SU-DHL-6 (cell line): Measurements from ENCODE around the gene GPX4.

Experiments
- H2AFZ ChIP-seq: fragments of 200-600 bp; sonication (generic); 2 replicates; pipeline ENCODE4 v1.6.1; 2014; ENCODE audit warnings: low read depth, mild to moderate bottlenecking, moderate library complexity, mixed read lengths, antibody characterized with exemption, low read length; ENCODE audit not compliant: severe bottlenecking
- H3F3A ChIP-seq: fragments of 200-600 bp; shearing (Covaris generic); 2 replicates; pipeline ENCODE4 v1.6.0; 2016; ENCODE audit warnings: antibody characterized with exemption, mild to moderate bottlenecking; ENCODE audit not compliant: insufficient read depth
- H3K27ac ChIP-seq: fragments of 200-600 bp; sonication (generic); 2 replicates; pipeline ENCODE4 v1.5.1; 2016; ENCODE audit warnings: low read depth, mild to moderate bottlenecking, low read length, moderate library complexity, mixed read lengths
- H3K27me3 ChIP-seq: fragments of 200-600 bp; sonication (generic), shearing (Covaris generic); 2 replicates; pipeline ENCODE4 v1.6.0; 2014; ENCODE audit warnings: mild to moderate bottlenecking, low read length
- H3K36me3 ChIP-seq: fragments of 200-600 bp; sonication (generic); 2 replicates; pipeline ENCODE4 v1.6.1; 2014; ENCODE audit warnings: mild to moderate bottlenecking, low read length, mixed read lengths
- H3K4me2 ChIP-seq: fragments of 300-600, 200-600 bp; shearing (Covaris generic), sonication (generic); 2 replicates; pipeline ENCODE4 v1.6.0; 2014; ENCODE audit warnings: low read length, low read depth, mild to moderate bottlenecking; ENCODE audit not compliant: poor library complexity, severe bottlenecking
- H3K4me3 ChIP-seq: fragments of 200-600 bp; sonication (generic); 2 replicates; pipeline ENCODE4 v1.5.1; 2014; ENCODE audit warnings: antibody characterized with exemption, low read length, mild to moderate bottlenecking, mixed read lengths; ENCODE audit not compliant: insufficient read depth, poor library complexity, severe bottlenecking
- H3K79me2 ChIP-seq: fragments of 200-600 bp; sonication (generic); 2 replicates; pipeline ENCODE4 v1.6.1; 2014; ENCODE audit warnings: mild to moderate bottlenecking, low read length, moderate library complexity; ENCODE audit not compliant: insufficient read depth
- H3K9ac ChIP-seq: fragments of 200-600 bp; sonication (generic); 2 replicates; pipeline ENCODE4 v1.7.0; 2014; ENCODE audit warnings: mild to moderate bottlenecking, low read length
- H3K9me2 ChIP-seq: fragments of 200-600 bp; sonication (generic); replicated peaks from 2 replicates; pipeline ENCODE4 v1.6.1; 2014; ENCODE audit warnings: low read length; ENCODE audit not compliant: insufficient read depth
- H3K9me3 ChIP-seq: fragments of 200-600 bp; sonication (generic); 2 replicates; pipeline ENCODE4 v1.6.1; 2014; ENCODE audit warnings: low read length, mixed read lengths; ENCODE audit not compliant: insufficient read depth
- H4K20me1 ChIP-seq: fragments of 200-600 bp; sonication (generic); 2 replicates; pipeline ENCODE4 v1.6.1; 2014; ENCODE audit warnings: low read depth, mild to moderate bottlenecking, antibody characterized with exemption, low read length, moderate library complexity, mixed read lengths
- EZH2phosphoT487 ChIP-seq: fragments of 200-600 bp; sonication (generic), shearing (Covaris generic); conservative IDR thresholded peaks from 2 replicates; pipeline ENCODE4 v1.6.1; 2018; ENCODE audit warnings: mild to moderate bottlenecking, antibody characterized with exemption, low read length, moderate library complexity, mixed read lengths
- TF ChIP-seq, protein P1 (sequence below): fragments of 200-600 bp; sonication (generic); IDR thresholded peaks from one replicate; pipeline ENCODE4 v1.5.1; 2017; ENCODE audit warnings: antibody characterized with exemption, mild to moderate bottlenecking, low read length, moderate library complexity; ENCODE audit not compliant: insufficient read depth, poor library complexity, severe bottlenecking

Gene GPX4

DNA sequence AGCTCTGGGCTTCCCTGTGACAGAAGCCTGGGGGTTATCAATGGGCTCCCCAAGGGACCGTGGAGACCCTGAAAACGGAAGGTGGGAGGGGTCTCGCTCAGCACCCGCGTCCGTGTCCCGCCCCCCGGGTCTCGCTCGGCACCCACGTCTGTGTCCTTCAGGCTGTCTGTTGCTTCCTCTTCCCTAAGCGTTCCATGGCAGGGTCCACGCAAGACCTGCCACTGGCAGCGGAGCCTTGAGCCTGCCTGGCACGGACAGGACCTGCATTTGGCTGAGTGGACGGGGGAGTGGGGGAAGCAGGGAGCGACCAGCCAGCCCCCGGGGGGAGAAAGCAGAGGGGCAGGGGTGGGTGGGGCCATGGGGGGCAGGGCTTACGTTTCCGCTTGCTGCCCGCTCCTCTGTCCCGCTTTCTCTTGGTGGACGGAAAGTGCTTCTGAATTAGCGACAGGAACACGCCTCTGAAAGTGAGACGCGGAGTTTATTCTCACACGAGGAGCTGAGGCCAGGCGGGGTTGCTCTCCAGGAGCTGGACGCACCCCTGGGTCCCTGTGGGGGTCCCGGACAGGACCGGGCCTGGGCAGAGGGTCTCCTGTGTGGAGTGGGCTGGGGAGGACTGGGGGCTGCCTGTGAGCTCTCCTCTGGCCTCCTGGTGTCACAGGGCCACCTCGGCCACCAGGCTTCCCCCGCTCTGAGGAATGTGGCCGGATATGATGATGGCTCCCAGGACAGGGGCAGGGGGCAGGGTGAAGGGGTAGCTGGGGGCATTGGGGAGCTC is 12.0 kb downstream of the GPX4 start:
- Histone ChIP-seq H3F3A (no peaks in the 10 kb centered on the region), H3K27ac (no peak overlapping the region), H3K27me3 (no peaks in the 10 kb centered on the region), H3K9me3 (no peaks in the 10 kb centered on the region), H3K4me2 (no peak overlapping the region), H4K20me1 (no peaks in the 10 kb centered on the region), H3K36me3 (no peaks in the 10 kb centered on the region), H3K9ac (no peak overlapping the region), H2AFZ (no peak overlapping the region), H3K79me2 (no peaks in the 10 kb centered on the region), H3K4me3 (no peak overlapping the region), H3K9me2 (no peaks in the 10 kb centered on the region)
- TF ChIP-seq, protein P1, sequence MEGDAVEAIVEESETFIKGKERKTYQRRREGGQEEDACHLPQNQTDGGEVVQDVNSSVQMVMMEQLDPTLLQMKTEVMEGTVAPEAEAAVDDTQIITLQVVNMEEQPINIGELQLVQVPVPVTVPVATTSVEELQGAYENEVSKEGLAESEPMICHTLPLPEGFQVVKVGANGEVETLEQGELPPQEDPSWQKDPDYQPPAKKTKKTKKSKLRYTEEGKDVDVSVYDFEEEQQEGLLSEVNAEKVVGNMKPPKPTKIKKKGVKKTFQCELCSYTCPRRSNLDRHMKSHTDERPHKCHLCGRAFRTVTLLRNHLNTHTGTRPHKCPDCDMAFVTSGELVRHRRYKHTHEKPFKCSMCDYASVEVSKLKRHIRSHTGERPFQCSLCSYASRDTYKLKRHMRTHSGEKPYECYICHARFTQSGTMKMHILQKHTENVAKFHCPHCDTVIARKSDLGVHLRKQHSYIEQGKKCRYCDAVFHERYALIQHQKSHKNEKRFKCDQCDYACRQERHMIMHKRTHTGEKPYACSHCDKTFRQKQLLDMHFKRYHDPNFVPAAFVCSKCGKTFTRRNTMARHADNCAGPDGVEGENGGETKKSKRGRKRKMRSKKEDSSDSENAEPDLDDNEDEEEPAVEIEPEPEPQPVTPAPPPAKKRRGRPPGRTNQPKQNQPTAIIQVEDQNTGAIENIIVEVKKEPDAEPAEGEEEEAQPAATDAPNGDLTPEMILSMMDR: no peak
- no peak for TF ChIP-seq EZH2phosphoT487

DNA sequence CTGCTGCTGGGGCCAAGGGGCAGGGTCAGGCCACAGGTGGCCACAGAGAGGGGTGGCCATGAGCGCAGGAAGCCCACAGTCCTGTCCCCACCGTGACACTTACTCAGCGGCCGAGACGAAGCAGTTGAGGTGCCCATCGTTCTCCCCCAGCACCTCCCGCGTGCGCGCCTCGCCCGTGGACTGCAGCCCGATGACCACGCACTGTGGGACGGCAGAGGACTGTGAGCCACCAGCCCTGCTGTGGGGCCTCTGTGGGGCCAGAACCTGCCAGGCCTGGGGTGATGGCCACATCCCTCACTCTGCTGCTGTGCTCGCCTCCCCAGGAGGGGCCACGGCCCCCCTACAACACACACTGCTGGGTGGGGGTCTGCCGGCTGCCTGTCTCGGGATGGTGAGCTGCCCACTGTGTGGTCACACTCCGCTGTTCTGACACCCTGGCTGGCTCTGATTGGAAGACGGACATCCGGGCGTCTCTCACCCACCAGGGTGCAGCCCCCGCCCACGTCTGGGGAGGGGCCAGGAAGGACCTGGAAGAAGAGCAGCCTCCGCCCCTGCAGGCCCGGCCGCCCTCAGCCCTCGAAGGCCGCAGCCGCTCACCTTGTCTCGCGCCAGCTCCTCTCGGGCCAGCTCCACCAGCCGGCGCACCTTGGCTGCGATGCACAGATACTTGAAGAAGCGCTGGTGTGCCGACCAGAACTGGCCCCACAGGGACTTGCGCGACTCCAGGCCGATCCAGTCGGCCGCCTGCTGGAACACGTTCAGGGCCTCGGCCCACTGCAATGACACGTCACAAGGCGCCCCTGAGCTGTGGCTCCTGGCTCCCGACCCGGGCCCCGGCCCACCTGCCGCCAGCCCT is 13.2 kb downstream of the GPX4 start:
- Histone ChIP-seq H2AFZ (no peak overlapping the region), H3K9me3 (no peaks in the 10 kb centered on the region), H3K9ac (no peak overlapping the region), H3K27ac (no peak overlapping the region), H3F3A (no peaks in the 10 kb centered on the region), H3K4me3 (no peak overlapping the region), H3K79me2 (no peaks in the 10 kb centered on the region), H3K36me3 (no peaks in the 10 kb centered on the region), H4K20me1 (no peaks in the 10 kb centered on the region), H3K27me3 (no peaks in the 10 kb centered on the region), H3K4me2 (no peak overlapping the region), H3K9me2 (no peaks in the 10 kb centered on the region)
- no peak for TF ChIP-seq EZH2phosphoT487
- TF ChIP-seq, protein P1: no peak

DNA sequence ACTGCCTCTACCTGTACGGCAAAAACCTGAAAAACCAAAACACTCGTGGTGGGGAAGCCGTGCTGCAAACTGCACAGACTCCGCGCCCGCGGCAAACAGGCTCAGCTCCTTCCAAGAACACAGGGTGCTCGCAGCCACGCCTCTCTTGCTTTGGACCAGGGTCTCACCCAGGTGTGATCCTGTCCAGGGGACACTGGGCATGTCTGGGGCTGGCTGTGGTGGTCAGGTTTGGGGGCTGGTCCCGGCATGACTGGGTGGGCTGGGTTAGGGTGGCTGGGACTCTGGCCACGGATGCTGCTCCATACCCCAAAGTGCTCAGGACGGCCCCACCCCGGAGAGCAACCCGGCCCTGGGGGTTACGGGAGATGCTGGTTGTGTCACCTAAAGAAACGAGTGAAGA is 13.9 kb downstream of the GPX4 start:
- no peaks in the 10 kb centered on the region for H4K20me1 ChIP-seq
- H3K36me3 ChIP-seq: no peaks in the 10 kb centered on the region
- no peaks in the 10 kb centered on the region for H3K79me2 ChIP-seq
- no peak overlapping the region for H3K4me2 ChIP-seq
- no peak overlapping the region for H3K27ac ChIP-seq
- TF ChIP-seq, protein P1: no peak
- no peak overlapping the region for H2AFZ ChIP-seq
- H3K9me2 ChIP-seq: no peaks in the 10 kb centered on the region
- no peak overlapping the region for H3K9ac ChIP-seq
- H3K9me3 ChIP-seq: no peaks in the 10 kb centered on the region
- H3K4me3 ChIP-seq: no peak overlapping the region
- no peaks in the 10 kb centered on the region for H3K27me3 ChIP-seq
- H3F3A ChIP-seq: no peaks in the 10 kb centered on the region
